ENCODE measurements around the gene RNF13. TPM values are rescaled to one million over a fixed set of nuclear protein-coding genes. Genes with fewer than 3 reads are reported as not detected.

RNF13 gene
- total RNA-seq = 123 and 190 TPM in 2 replicates

GRCh38 chr3:149812606-149813366 lies at the start of gene RNF13:
RNF13 (plus strand) TSS chr3:149813215; CDS start chr3:149846027, 32,812 bp downstream.

GRCh38 chr3:149792452-149793270 lies 20.4 kb upstream of the RNF13 start, which contains the start of gene ANKUB1:
ANKUB1 (minus strand) TSS chr3:149792554; CDS start chr3:149792366, 188 bp downstream.

GRCh38 chr3:149970716-149971402 lies 157.8 kb downstream of the RNF13 start, which contains the start of gene PFN2:
PFN2 (minus strand) TSS chr3:149970895; CDS start chr3:149970856, 39 bp downstream.

Small RNA genes within 50 kb of the gene (small RNA-seq; reads per million reads assigned to genes)
- gene RNU6-507P (not detected), gene RNU6-720P (not detected)

Other genes with a start within 250 kb of the RNF13 start
- gene WWTR1, start 155.2 kb upstream of the RNF13 start, total RNA-seq = 68.7 and 72.3 TPM in 2 replicates
- 25.5 and 37.1 TPM in 2 replicates for gene COMMD2, start 60.7 kb upstream of the RNF13 start, total RNA-seq
- not detected in 2 replicates for gene ANKUB1, start 20.7 kb upstream of the RNF13 start, total RNA-seq
- gene PFN2, start 157.7 kb downstream of the RNF13 start, total RNA-seq = 186 and 399 TPM in 2 replicates